ENCODE results near the gene CPLX1. TPM values are rescaled to one million over a fixed set of nuclear protein-coding genes. Genes with fewer than 3 reads are reported as not detected.

CPLX1 gene
- total and polyA plus RNA-seq, 7 experiments from 2014 or later, result 0.17 to 1.9 (median 0.58) TPM; not detected in 1

GRCh38 chr4:822361-823175, 3.4 kb downstream of the CPLX1 start:
- peaks cover 0 to 6% (median 0%) of the 10 kb centered on the region in 11 donors for H3K9me3 Mint-ChIP-seq
- no peak for ATAC-seq
- H3K4me3 Mint-ChIP-seq, result peak overlapping the region in 4 of 10 donors; percentile 7 to 53 (median 26)
- POLR2A ChIA-PET, result interaction anchor here (0.6 kb wide), 1 partner anchor 47 kb away, joined by 3 read pairs; no protein-coding TSS in a partner anchor
- Histone ChIP-seq H3K4me1 (ENCODE audit: control insufficient read depth in 2 of 2, insufficient read depth in 2 of 2, low read length in 2 of 2) (no peaks in the 10 kb centered on the region), H3K36me3 (ENCODE audit: control insufficient read depth in 2 of 3, insufficient read depth in 3 of 3, low read length in 3 of 3) (no peaks in the 10 kb centered on the region), H3K4me3 (ENCODE audit: low read length) (no peak overlapping the region), H3K27me3 (ENCODE audit: control insufficient read depth in 2 of 2, insufficient read depth in 2 of 2, low read length in 2 of 2) (peaks cover 0 to 6% of the 10 kb centered on the region in 2 donors), H3K9me3 (ENCODE audit: control insufficient read depth in 2 of 3, low read length in 3 of 3) (no peaks in the 10 kb centered on the region), H3K27ac (ENCODE audit: low read depth, low read length) (no peak overlapping the region)
- peaks cover 0 to 2% (median 0%) of the 10 kb centered on the region in 7 donors for H3K4me1 Mint-ChIP-seq
- no peak for DNase-seq
- H3K36me3 Mint-ChIP-seq, result peaks cover 0 to 9% (median 0%) of the 10 kb centered on the region in 5 donors
- peaks cover 16 to 55% (median 35%) of the 10 kb centered on the region in 5 donors for H3K27me3 Mint-ChIP-seq
- CTCF ChIA-PET, result no interaction called here
- no peak overlapping the region for H3K27ac Mint-ChIP-seq
- intact Hi-C loops (cut with micrococcal nuclease), result no loop called here

GRCh38 chr4:821631-822030, 4.3 kb downstream of the CPLX1 start:
- no peak overlapping the region for H3K27ac ChIP-seq (ENCODE audit: low read depth, low read length)
- DNase-seq (no peak), ATAC-seq (no peak)
- H3K4me1 ChIP-seq (ENCODE audit: control insufficient read depth in 2 of 2, insufficient read depth in 2 of 2, low read length in 2 of 2), result no peaks in the 10 kb centered on the region
- CTCF ChIA-PET, result no interaction called here
- H3K4me3 ChIP-seq (ENCODE audit: low read length), result no peak overlapping the region
- intact Hi-C loops (cut with micrococcal nuclease), result no loop called here
- peaks cover 23 to 55% (median 34%) of the 10 kb centered on the region in 5 donors for H3K27me3 Mint-ChIP-seq
- H3K4me1 Mint-ChIP-seq, result peaks cover 0 to 1% (median 0%) of the 10 kb centered on the region in 7 donors
- H3K9me3 ChIP-seq (ENCODE audit: control insufficient read depth in 2 of 3, low read length in 3 of 3), result no peaks in the 10 kb centered on the region
- H3K4me3 Mint-ChIP-seq, result no peak overlapping the region
- POLR2A ChIA-PET, result no interaction called here
- H3K36me3 ChIP-seq (ENCODE audit: control insufficient read depth in 2 of 3, insufficient read depth in 3 of 3, low read length in 3 of 3), result no peaks in the 10 kb centered on the region
- H3K27ac Mint-ChIP-seq, result no peak overlapping the region
- peaks cover 0 to 6% (median 0%) of the 10 kb centered on the region in 11 donors for H3K9me3 Mint-ChIP-seq
- peaks cover 0 to 9% (median 0%) of the 10 kb centered on the region in 5 donors for H3K36me3 Mint-ChIP-seq
- peaks cover 0 to 6% of the 10 kb centered on the region in 2 donors for H3K27me3 ChIP-seq (ENCODE audit: control insufficient read depth in 2 of 2, insufficient read depth in 2 of 2, low read length in 2 of 2)

- intact Hi-C loops (cut with micrococcal nuclease), result no loop called here
- H3K9me3 Mint-ChIP-seq, result peaks cover 0 to 6% (median 0%) of the 10 kb centered on the region in 11 donors
- H3K27me3 Mint-ChIP-seq, result peaks cover 26 to 60% (median 36%) of the 10 kb centered on the region in 5 donors
- ChIA-PET CTCF (no interaction called here), POLR2A (no interaction called here)
- H3K4me3 Mint-ChIP-seq, result no peak overlapping the region
- H3K4me3 ChIP-seq (ENCODE audit: low read length), result no peak overlapping the region
- no peaks in the 10 kb centered on the region for H3K36me3 ChIP-seq (ENCODE audit: control insufficient read depth in 2 of 3, insufficient read depth in 3 of 3, low read length in 3 of 3)
- DNase-seq (no peak), ATAC-seq (no peak)
- peaks cover 0 to 1% (median 0%) of the 10 kb centered on the region in 7 donors for H3K4me1 Mint-ChIP-seq
- H3K27me3 ChIP-seq (ENCODE audit: control insufficient read depth in 2 of 2, insufficient read depth in 2 of 2, low read length in 2 of 2), result peaks cover 0 to 6% of the 10 kb centered on the region in 2 donors
- H3K9me3 ChIP-seq (ENCODE audit: control insufficient read depth in 2 of 3, low read length in 3 of 3), result no peaks in the 10 kb centered on the region
- H3K36me3 Mint-ChIP-seq, result peaks cover 0 to 9% (median 0%) of the 10 kb centered on the region in 5 donors
- H3K27ac Mint-ChIP-seq, result no peak overlapping the region
- H3K27ac ChIP-seq (ENCODE audit: low read depth, low read length), result no peak overlapping the region
- no peaks in the 10 kb centered on the region for H3K4me1 ChIP-seq (ENCODE audit: control insufficient read depth in 2 of 2, insufficient read depth in 2 of 2, low read length in 2 of 2)
Measured at GRCh38 chr4:821181-821591, 4.7 kb downstream of the CPLX1 start.

- intact Hi-C loops (cut with micrococcal nuclease), result no loop called here
- Mint-ChIP-seq H3K27me3 (peaks cover 31 to 65% (median 40%) of the 10 kb centered on the region in 5 donors), H3K27ac (no peak overlapping the region), H3K4me3 (no peak overlapping the region), H3K4me1 (peaks cover 0 to 1% (median 0%) of the 10 kb centered on the region in 7 donors), H3K9me3 (peaks cover 0 to 6% (median 0%) of the 10 kb centered on the region in 11 donors), H3K36me3 (peaks cover 0 to 9% (median 0%) of the 10 kb centered on the region in 5 donors)
- ChIA-PET POLR2A (no interaction called here), CTCF (interaction anchor here (0.6 kb wide), 1 partner anchor 652 kb away, joined by 3 read pairs; no protein-coding TSS in a partner anchor)
- Histone ChIP-seq H3K36me3 (ENCODE audit: control insufficient read depth in 2 of 3, insufficient read depth in 3 of 3, low read length in 3 of 3) (no peaks in the 10 kb centered on the region), H3K27me3 (ENCODE audit: control insufficient read depth in 2 of 2, insufficient read depth in 2 of 2, low read length in 2 of 2) (peaks cover 0 to 6% of the 10 kb centered on the region in 2 donors), H3K4me3 (ENCODE audit: low read length) (no peak overlapping the region), H3K9me3 (ENCODE audit: control insufficient read depth in 2 of 3, low read length in 3 of 3) (no peaks in the 10 kb centered on the region), H3K27ac (ENCODE audit: low read depth, low read length) (no peak overlapping the region), H3K4me1 (ENCODE audit: control insufficient read depth in 2 of 2, insufficient read depth in 2 of 2, low read length in 2 of 2) (no peaks in the 10 kb centered on the region)
- ATAC-seq (no peak), DNase-seq (no peak)
Measured at GRCh38 chr4:820230-821172, 5.4 kb downstream of the CPLX1 start.

GRCh38 chr4:819401-820229, 6.3 kb downstream of the CPLX1 start:
- POLR2A ChIA-PET, result no interaction called here
- Mint-ChIP-seq H3K4me1 (peaks cover 0 to 1% (median 0%) of the 10 kb centered on the region in 7 donors), H3K9me3 (peaks cover 0 to 6% (median 0%) of the 10 kb centered on the region in 11 donors), H3K36me3 (peaks cover 0 to 9% (median 0%) of the 10 kb centered on the region in 5 donors), H3K4me3 (no peak overlapping the region), H3K27ac (no peak overlapping the region), H3K27me3 (peaks cover 35 to 68% (median 42%) of the 10 kb centered on the region in 5 donors)
- H3K9me3 ChIP-seq (ENCODE audit: control insufficient read depth in 2 of 3, low read length in 3 of 3), result no peaks in the 10 kb centered on the region
- H3K27me3 ChIP-seq (ENCODE audit: control insufficient read depth in 2 of 2, insufficient read depth in 2 of 2, low read length in 2 of 2), result peaks cover 0 to 3% of the 10 kb centered on the region in 2 donors
- DNase-seq, result no peak
- CTCF ChIA-PET, result interaction anchor here (0.6 kb wide), 1 partner anchor 652 kb away, joined by 3 read pairs; no protein-coding TSS in a partner anchor
- no peaks in the 10 kb centered on the region for H3K36me3 ChIP-seq (ENCODE audit: control insufficient read depth in 2 of 3, insufficient read depth in 3 of 3, low read length in 3 of 3)
- intact Hi-C loops (cut with micrococcal nuclease), result no loop called here
- H3K4me3 ChIP-seq (ENCODE audit: low read length), result no peak overlapping the region
- no peaks in the 10 kb centered on the region for H3K4me1 ChIP-seq (ENCODE audit: control insufficient read depth in 2 of 2, insufficient read depth in 2 of 2, low read length in 2 of 2)
- H3K27ac ChIP-seq (ENCODE audit: low read depth, low read length), result no peak overlapping the region
- no peak for ATAC-seq
